Activated B cell treated with CpG ODN at 0.5 μM for 24 hours (primary cell): ENCODE results near the gene ATAD1. TPM values are rescaled to one million over a fixed set of nuclear protein-coding genes. Genes with fewer than 3 reads are reported as not detected.
A peak's percentile ranks its signal among the peaks of the same experiment; 100 is the strongest.

Source experiments
- ATAC-seq: fragments of 200-7000 bp; cut with Tn5 transposase; one replicate; pipeline ENCODE4 v1.10.0; 2021; ENCODE audit warnings: low read depth, mild to moderate bottlenecking, moderate library complexity
- CTCF ChIA-PET: fragments of 350-600 bp; sonication (Branson Sonifier 250); formaldehyde crosslinking; loops from one replicate; lab custom pipeline; 2021; ENCODE audit warnings: antibody characterized with exemption; lab: Charles Lee
- POLR2A ChIA-PET: fragments of 350-600 bp; sonication (Branson Sonifier 250); formaldehyde crosslinking; loops from one replicate; lab custom pipeline; 2021; ENCODE audit warnings: antibody characterized with exemption; lab: Charles Lee
- DNase-seq: peaks from one replicate; pipeline ENCODE4 v3.0.0; 2022
- H3K27ac Mint-ChIP-seq: one replicate; pipeline ENCODE4 v1.8.0; 2020; ENCODE audit warnings: mixed read lengths
- H3K27me3 Mint-ChIP-seq: one replicate; pipeline ENCODE4 v1.8.0; 2021; ENCODE audit warnings: mixed read lengths
- H3K36me3 Mint-ChIP-seq: one replicate; pipeline ENCODE4 v1.8.0; 2021; ENCODE audit warnings: low read depth, mixed read lengths
- H3K4me1 Mint-ChIP-seq: one replicate; pipeline ENCODE4 v1.8.0; 2021; ENCODE audit warnings: mixed read lengths
- H3K4me3 Mint-ChIP-seq: one replicate; pipeline ENCODE4 v1.8.0; 2020; ENCODE audit warnings: mild to moderate bottlenecking, mixed read lengths
- H3K9me3 Mint-ChIP-seq: one replicate; pipeline ENCODE4 v1.8.0; 2020; ENCODE audit warnings: mixed read lengths
- CTCF ChIP-seq: fragments of 200-600 bp; IDR thresholded peaks from one replicate; pipeline ENCODE4 v1.8.0; 2022; ENCODE audit warnings: antibody characterized with exemption, mild to moderate bottlenecking
- intact Hi-C: fragments of 100-400 bp; cut with micrococcal nuclease; formaldehyde crosslinking; loops from one replicate; pipeline ENCODE4 v1.15.1; 2024
- total RNA-seq: library from RNA; stranded (reverse); gene quantifications from 2 replicates; pipeline ENCODE4 v1.2.3, GENCODE V29; 2022

Gene ATAD1, protein sequence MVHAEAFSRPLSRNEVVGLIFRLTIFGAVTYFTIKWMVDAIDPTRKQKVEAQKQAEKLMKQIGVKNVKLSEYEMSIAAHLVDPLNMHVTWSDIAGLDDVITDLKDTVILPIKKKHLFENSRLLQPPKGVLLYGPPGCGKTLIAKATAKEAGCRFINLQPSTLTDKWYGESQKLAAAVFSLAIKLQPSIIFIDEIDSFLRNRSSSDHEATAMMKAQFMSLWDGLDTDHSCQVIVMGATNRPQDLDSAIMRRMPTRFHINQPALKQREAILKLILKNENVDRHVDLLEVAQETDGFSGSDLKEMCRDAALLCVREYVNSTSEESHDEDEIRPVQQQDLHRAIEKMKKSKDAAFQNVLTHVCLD
- 34.7 and 42.6 TPM in 2 replicates for total RNA-seq

DNA sequence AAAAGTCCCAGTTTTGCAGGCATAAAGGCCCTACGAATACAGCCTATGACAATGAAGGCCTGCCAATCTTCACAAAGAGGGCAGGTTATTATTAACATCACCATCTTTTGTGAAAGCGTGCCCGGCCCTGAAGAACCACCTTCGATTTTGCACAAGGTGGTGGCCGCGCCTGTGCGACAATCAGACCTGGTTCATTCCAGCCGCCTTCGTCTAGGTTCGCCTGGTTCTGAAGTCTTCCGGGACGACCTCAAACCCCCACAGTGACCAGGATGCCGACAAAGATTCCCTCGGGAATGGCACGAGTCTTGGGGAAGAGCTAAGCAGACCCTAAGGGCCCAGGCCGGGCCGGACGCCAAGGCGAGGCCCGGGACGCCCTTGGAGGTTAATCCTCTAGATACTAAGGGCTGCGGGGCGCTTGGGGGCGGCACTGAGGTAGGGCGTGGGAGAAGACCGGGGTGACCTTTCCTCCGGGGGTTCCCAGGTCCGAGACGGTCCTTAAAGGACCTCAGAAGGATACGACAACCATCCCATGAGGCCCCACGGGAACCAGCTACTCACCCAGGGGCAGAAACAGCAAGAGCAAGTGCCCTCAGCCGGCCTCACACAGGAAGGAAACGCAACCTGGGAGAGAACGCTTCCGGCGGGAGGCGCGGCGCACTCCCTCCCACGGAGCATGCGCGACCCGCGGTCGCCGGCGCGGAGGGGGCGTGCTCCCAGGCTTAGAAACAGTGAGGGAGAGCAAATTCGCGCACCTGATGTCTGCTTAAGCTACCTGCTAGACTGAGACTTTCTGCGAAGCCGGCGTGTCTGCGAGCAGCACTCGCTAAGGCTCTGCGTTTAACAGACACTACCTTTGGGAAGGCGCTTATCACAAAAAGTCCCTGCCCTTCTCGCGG is at the start of gene ATAD1:
Gene ATAD1 (minus strand): TSS at position 618 of the 896 bp plus-strand sequence. CDS start 3,627 bp downstream, outside the sequence.
- ATAC-seq (peak; percentile 84), DNase-seq (peak; percentile 85)
- ChIA-PET POLR2A (interaction anchor here (1.0 to 3.9 kb wide), 8 partner anchors 9 to 765 kb away, joined by 3 to 34 read pairs (median 3); partner anchors contain the start of genes KLLN, MINPP1, PTEN and RNLS), CTCF (interaction anchor here (1.9 to 2.1 kb wide), 2 partner anchors 10 to 45 kb away, joined by 6 read pairs; partner anchors contain the start of genes KLLN and PTEN)
- Mint-ChIP-seq H3K27ac (peak within 1 kb of the TSS; percentile 96), H3K27me3 (no peaks in the 10 kb centered on the region), H3K9me3 (no peaks in the 10 kb centered on the region), H3K4me1 (peaks cover 40% of the 10 kb centered on the region), H3K36me3 (peaks cover 16% of the 10 kb centered on the region), H3K4me3 (peak within 1 kb of the TSS; percentile 98)
- intact Hi-C loops = loop anchor here (1.0 to 2.0 kb wide), 6 partner anchors 35 to 1062 kb away; partner anchors contain the start of gene STAMBPL1
- no peak for TF ChIP-seq CTCF

DNA sequence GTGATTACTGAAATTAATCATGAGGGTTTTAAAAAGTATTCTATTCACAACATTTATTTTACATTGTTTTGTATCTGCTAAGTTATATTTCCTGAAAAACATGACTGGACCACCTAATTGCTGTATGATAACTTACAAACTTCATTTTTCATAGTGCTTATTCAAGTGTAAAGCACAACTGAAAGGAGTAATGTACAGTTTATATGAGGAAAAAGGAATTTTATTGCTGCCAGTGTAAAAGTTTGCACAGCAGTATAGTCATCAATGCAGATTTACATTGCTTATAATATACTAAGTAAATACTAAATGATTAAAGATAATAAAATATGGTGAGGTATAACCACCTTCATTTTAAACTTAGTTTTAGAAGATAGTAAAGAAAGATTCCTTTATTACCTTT is 49.4 kb upstream of the ATAD1 start:
- Mint-ChIP-seq H3K27me3 (no peaks in the 10 kb centered on the region), H3K4me3 (peak overlapping the region; percentile 97), H3K9me3 (no peaks in the 10 kb centered on the region), H3K4me1 (peaks cover 55% of the 10 kb centered on the region), H3K27ac (no peak overlapping the region), H3K36me3 (peaks cover 59% of the 10 kb centered on the region)
- no peak for TF ChIP-seq CTCF
- intact Hi-C loops = no loop called here
- POLR2A ChIA-PET = no interaction called here
- DNase-seq (no peak), ATAC-seq (no peak)
- CTCF ChIA-PET = no interaction called here

DNA sequence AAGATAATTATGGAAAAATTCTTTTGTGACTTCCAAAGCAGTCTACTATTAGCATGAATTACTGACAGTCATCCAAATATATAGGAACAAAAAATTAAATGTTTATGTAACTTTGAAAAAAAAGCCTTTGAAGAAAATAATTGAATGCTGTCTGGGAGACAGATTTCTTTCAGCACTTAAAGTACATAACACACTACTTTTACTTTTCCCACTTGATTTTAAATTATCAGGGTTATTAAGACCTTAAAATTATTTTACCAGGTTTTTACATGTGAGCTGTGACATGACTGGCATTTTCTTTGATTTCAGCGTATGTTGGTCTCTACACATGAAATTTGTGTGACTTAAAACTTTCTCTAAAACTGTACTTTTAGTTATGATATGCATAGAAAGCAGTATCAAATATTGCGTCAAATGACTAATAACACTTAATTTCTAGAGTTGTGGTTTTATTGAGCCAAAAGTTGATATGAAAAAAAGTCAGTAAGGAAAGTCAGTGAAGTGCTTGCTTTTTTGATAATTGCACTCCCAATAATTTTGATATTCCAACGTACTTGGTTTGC is 48.5 kb upstream of the ATAD1 start:
- CTCF ChIA-PET = interaction anchor here (1.3 to 6.6 kb wide), 3 partner anchors 242 to 522 kb away, joined by 3 to 112 read pairs (median 3); no protein-coding TSS in a partner anchor
- Mint-ChIP-seq H3K9me3 (no peaks in the 10 kb centered on the region), H3K36me3 (peaks cover 60% of the 10 kb centered on the region), H3K27me3 (no peaks in the 10 kb centered on the region), H3K27ac (no peak overlapping the region), H3K4me1 (peaks cover 52% of the 10 kb centered on the region), H3K4me3 (peak overlapping the region; percentile 97)
- ATAC-seq = no peak
- intact Hi-C loops = no loop called here
- no peak for DNase-seq
- no peak for TF ChIP-seq CTCF
- POLR2A ChIA-PET = interaction anchor here (0.7 to 8.5 kb wide), 4 partner anchors 225 to 716 kb away, joined by 3 to 257 read pairs (median 112); no protein-coding TSS in a partner anchor

GRCh38 chr10:87865241-87865881 is 47.3 kb upstream of the ATAD1 start:
- peaks cover 50% of the 10 kb centered on the region for H3K36me3 Mint-ChIP-seq
- CTCF ChIA-PET = interaction anchor here (0.9 to 6.6 kb wide), 4 partner anchors 226 to 523 kb away, joined by 3 to 112 read pairs (median 3); no protein-coding TSS in a partner anchor
- ATAC-seq (no peak), DNase-seq (no peak)
- no peaks in the 10 kb centered on the region for H3K9me3 Mint-ChIP-seq
- POLR2A ChIA-PET = interaction anchor here (1.4 to 8.5 kb wide), 7 partner anchors 19 to 522 kb away, joined by 3 to 257 read pairs (median 40); partner anchors contain the start of gene ATAD1
- no peaks in the 10 kb centered on the region for H3K27me3 Mint-ChIP-seq
- intact Hi-C loops = loop anchor here (2.0 kb wide), 2 partner anchors 17 to 63 kb away; no protein-coding TSS in a partner anchor
- H3K4me3 Mint-ChIP-seq = peak overlapping the region; percentile 97
- TF ChIP-seq CTCF = no peak
- H3K4me1 Mint-ChIP-seq = peaks cover 52% of the 10 kb centered on the region
- H3K27ac Mint-ChIP-seq = peak overlapping the region; percentile 85
